ENCODE measurements around the gene PDGFRB. TPM values are rescaled to one million over a fixed set of nuclear protein-coding genes. Genes with fewer than 3 reads are reported as not detected.
A peak's percentile ranks its signal among the peaks of the same experiment; 100 is the strongest.

The PDGFRB gene
- total RNA-seq, 1 donor = 531 TPM

DNA sequence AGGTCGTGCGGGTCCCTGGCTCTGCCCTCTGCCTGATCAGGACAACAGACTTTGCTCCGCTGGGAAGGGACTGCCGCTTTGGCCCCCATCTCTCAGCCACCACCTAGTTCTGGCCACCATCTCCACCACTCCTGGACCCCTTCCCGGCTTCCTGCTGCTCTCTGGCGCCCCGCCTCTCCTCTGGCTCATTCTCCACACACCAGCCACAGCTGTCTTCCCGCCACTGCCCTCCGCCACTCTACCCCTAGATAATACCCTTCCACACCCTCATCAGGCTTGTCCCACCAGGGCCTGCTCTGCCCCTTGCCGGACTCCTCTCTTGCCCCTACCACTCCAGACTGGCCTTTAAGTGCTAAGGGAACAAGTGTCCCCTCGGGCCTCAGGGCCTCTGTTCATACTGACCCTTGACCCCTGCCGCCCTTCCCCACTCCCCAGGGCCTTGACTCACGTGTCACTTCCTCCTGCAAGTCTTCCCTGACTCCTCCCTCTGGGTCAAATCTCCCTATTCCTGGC, 8.0 kb upstream of the PDGFRB start:
- no peak overlapping the region for H3K27ac ChIP-seq (ENCODE audit: low read depth, low read length)
- no peaks in the 10 kb centered on the region for H3K27me3 ChIP-seq (ENCODE audit: insufficient read depth, low read length)
- DNase-seq (ENCODE audit: insufficient read length, low spot score, missing footprints) = peak; percentile 96

DNA sequence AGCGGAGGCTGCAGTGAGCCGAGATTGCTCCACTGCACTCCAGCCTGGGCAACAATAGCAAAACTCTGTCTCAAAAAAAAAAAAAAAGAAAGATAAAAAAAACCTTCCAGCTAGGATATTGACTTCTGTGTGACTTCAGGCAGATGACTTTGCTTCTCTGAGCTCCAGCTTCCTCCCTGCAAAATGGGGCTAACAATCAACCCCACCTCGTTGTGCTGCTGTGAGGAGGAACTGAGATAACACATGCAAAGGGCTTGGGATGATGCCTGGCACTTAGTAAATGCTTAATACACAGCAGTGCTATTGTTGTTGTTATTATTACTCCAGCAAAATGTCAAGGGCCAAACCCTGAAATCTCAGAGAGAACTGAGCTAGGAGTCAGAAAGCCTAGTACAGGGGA, 7.4 kb upstream of the PDGFRB start:
- no peak overlapping the region for H3K27ac ChIP-seq (ENCODE audit: low read depth, low read length)
- H3K9me3 ChIP-seq (ENCODE audit: low read depth, low read length) = no peaks in the 10 kb centered on the region
- H3K4me1 ChIP-seq (ENCODE audit: insufficient read depth, low read length) = peaks cover 40% of the 10 kb centered on the region
- DNase-seq (ENCODE audit: insufficient read length, low spot score, missing footprints) = no peak
- H4K20me1 ChIP-seq (ENCODE audit: insufficient read depth, low read length) = no peaks in the 10 kb centered on the region
- H3K36me3 ChIP-seq (ENCODE audit: insufficient read depth, low read length) = no peaks in the 10 kb centered on the region
- no peak overlapping the region for H3K4me3 ChIP-seq (ENCODE audit: insufficient read depth, low read length)
- no peaks in the 10 kb centered on the region for H3K79me2 ChIP-seq (ENCODE audit: insufficient read depth, low read length)
- no peaks in the 10 kb centered on the region for H3K27me3 ChIP-seq (ENCODE audit: insufficient read depth, low read length)
- no peak for TF ChIP-seq CTCF (IDR thresholded peaks at IDR 0.05; ENCODE audit: extremely low read depth, low read depth, low read length)
- peak overlapping the region; percentile 71 for H2AFZ ChIP-seq (ENCODE audit: low read length)
- no peak overlapping the region for H3K4me2 ChIP-seq (ENCODE audit: insufficient read depth, low read length)

More for the DNA sequence above, 8.0 kb upstream of the PDGFRB start:
- peak; percentile 31 for TF ChIP-seq CTCF (IDR thresholded peaks at IDR 0.05; ENCODE audit: extremely low read depth, low read depth, low read length)
- no peaks in the 10 kb centered on the region for H3K36me3 ChIP-seq (ENCODE audit: insufficient read depth, low read length)
- H3K4me1 ChIP-seq (ENCODE audit: insufficient read depth, low read length) = peaks cover 34% of the 10 kb centered on the region
- no peaks in the 10 kb centered on the region for H4K20me1 ChIP-seq (ENCODE audit: insufficient read depth, low read length)
- no peaks in the 10 kb centered on the region for H3K79me2 ChIP-seq (ENCODE audit: insufficient read depth, low read length)
- peak overlapping the region; percentile 71 for H2AFZ ChIP-seq (ENCODE audit: low read length)
- no peak overlapping the region for H3K4me3 ChIP-seq (ENCODE audit: insufficient read depth, low read length)
- no peaks in the 10 kb centered on the region for H3K9me3 ChIP-seq (ENCODE audit: low read depth, low read length)
- no peak overlapping the region for H3K4me2 ChIP-seq (ENCODE audit: insufficient read depth, low read length)

- TF ChIP-seq CTCF (IDR thresholded peaks at IDR 0.05; ENCODE audit: extremely low read depth, low read depth, low read length) = no peak
- DNase-seq (ENCODE audit: insufficient read length, low spot score, missing footprints) = no peak
- Histone ChIP-seq H2AFZ (ENCODE audit: low read length) (no peak overlapping the region), H3K27ac (ENCODE audit: low read depth, low read length) (no peak overlapping the region), H3K27me3 (ENCODE audit: insufficient read depth, low read length) (no peaks in the 10 kb centered on the region), H3K4me2 (ENCODE audit: insufficient read depth, low read length) (no peak overlapping the region), H3K4me1 (ENCODE audit: insufficient read depth, low read length) (peaks cover 49% of the 10 kb centered on the region), H3K79me2 (ENCODE audit: insufficient read depth, low read length) (no peaks in the 10 kb centered on the region), H4K20me1 (ENCODE audit: insufficient read depth, low read length) (no peaks in the 10 kb centered on the region), H3K9me3 (ENCODE audit: low read depth, low read length) (no peaks in the 10 kb centered on the region), H3K4me3 (ENCODE audit: insufficient read depth, low read length) (no peak overlapping the region), H3K36me3 (ENCODE audit: insufficient read depth, low read length) (no peaks in the 10 kb centered on the region)
These were observed 6.5 kb upstream of the PDGFRB start for GRCh38 chr5:150162142-150162513.

DNA sequence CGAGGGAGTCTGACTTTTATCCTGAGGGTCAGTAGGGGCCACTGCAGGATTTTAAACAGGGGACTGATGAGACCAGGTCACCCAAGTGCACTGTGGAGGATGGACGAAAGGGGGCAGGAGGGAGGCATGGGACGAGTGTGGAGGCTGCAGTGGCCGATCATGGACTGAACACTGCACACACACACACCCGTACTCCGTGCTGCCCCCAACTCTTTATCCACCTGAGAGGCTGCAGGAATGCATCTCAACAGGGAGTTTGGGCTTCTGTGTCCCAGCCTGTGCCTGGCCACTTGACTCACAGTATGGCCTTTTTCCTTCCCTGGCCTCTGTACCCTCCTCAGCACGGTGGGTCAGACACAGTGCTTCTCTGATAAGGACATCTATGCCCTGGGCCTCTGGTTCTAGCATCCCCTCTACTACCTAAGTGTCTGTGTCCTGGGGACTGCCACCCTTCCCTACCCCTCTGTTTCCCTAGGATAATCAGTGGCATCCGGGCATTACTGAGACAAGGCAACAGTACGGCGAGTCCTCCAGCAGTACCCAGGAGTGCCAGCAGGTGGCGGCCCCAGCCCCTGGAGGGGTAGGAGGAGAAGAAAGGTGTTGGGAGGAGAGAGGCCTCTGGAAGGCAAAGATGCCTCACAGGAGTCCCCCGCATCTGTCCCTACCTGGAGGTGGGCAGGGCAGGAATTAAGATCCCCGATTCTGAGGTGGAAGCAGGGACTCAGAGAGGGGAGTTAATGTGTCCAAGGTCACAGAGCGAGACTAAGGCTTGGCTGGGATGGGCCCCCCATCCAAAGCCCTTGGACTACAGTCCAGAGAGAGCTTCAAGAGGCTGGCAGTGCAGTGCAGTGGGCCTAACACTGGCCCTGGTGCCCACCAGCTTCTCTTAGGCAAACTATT, 5.8 kb upstream of the PDGFRB start:
- H2AFZ ChIP-seq (ENCODE audit: low read length) = peak overlapping the region; percentile 81

More for the DNA sequence above, 5.8 kb upstream of the PDGFRB start:
- Histone ChIP-seq H3K79me2 (ENCODE audit: insufficient read depth, low read length) (no peaks in the 10 kb centered on the region), H4K20me1 (ENCODE audit: insufficient read depth, low read length) (no peaks in the 10 kb centered on the region), H3K27me3 (ENCODE audit: insufficient read depth, low read length) (no peaks in the 10 kb centered on the region), H3K36me3 (ENCODE audit: insufficient read depth, low read length) (no peaks in the 10 kb centered on the region), H3K4me2 (ENCODE audit: insufficient read depth, low read length) (no peak overlapping the region), H3K9me3 (ENCODE audit: low read depth, low read length) (no peaks in the 10 kb centered on the region), H3K27ac (ENCODE audit: low read depth, low read length) (peak overlapping the region; percentile 83), H3K4me1 (ENCODE audit: insufficient read depth, low read length) (peaks cover 51% of the 10 kb centered on the region), H3K4me3 (ENCODE audit: insufficient read depth, low read length) (no peak overlapping the region)
- DNase-seq (ENCODE audit: insufficient read length, low spot score, missing footprints) = peak; percentile 98
- peak; percentile 92 for TF ChIP-seq CTCF (IDR thresholded peaks at IDR 0.05; ENCODE audit: extremely low read depth, low read depth, low read length)
